Measurements from ENCODE around the gene GUCY2D.
A peak's percentile ranks its signal among the peaks of the same experiment; 100 is the strongest.
"Not testable (repeated sequence)": the region's sequence is repeated elsewhere in the genome, so short reads cannot be mapped to it uniquely, and the experiment has no call there.

Gene GUCY2D

DNA sequence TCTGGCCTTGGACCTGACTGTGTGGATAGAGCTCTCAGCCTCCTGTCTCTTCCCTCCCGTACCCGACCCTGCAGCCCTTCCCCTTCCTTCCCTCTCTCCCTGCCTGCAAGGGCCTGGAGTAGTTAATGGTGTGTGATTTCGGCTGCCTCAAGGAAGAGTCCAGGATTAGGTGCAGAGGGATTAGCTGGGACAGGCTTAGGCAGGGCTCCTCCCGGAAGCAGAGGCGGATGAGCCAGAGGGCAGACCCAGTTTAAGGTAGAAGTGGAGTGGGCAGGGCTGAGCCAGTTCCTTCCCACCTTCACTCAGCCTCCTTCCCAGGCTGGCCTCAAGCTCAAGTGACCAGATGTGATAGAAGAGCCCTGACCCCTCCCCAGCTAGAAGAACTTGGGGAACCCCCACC, 16.8 kb downstream of the GUCY2D start:
- DNase-seq: no peak

DNA sequence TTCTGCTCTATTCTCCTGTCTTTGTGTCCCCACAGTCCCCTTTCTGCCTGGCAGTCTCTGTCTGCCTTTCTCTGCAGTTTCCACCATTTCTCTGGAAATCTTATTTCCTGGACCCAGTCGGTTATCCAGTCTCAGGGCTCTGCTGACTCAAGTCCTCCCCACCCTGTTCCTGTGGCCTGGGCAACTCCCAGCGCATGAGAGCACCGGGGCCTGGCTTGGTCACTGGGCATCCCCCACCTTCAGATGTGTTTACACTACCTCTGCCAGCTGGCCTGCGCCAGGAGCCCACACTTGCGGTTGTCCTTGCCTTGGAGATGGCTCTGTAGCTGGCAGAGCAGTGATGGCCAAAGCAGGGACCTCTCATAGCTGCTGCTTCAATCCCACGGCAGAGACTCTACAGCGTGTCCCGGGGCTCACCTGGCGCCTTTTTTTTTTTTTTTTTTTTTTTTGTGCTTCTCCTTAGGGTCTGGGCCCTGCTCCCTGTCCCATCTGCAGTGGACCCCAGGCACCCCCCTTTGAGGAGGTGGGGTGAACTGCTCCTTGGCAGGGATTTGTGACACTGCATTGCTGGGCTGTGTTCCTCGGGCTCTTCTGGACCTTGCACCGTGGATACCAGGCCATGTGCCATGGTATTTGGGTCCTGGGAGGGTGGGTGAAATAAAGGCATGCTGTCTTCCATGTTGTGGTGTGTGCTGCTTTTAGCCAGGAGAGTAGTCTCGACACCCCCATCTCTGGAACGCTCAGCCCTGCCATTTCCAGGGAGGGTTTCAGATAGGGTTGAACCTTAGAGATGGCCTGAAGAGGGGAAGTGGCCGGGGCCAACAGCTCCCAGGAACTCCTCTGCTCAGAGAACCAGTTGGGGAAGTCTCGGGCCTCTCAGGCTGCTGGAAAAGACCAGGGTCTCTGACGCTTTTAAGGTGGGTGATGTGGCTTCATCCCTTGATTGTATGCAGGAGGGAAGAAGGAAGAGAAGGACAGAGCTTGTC, 17.5 kb downstream of the GUCY2D start:
- no peak for DNase-seq

GRCh38 chr17:8020776-8021564, 18.6 kb downstream of the GUCY2D start:
- DNase-seq: no peak

DNA sequence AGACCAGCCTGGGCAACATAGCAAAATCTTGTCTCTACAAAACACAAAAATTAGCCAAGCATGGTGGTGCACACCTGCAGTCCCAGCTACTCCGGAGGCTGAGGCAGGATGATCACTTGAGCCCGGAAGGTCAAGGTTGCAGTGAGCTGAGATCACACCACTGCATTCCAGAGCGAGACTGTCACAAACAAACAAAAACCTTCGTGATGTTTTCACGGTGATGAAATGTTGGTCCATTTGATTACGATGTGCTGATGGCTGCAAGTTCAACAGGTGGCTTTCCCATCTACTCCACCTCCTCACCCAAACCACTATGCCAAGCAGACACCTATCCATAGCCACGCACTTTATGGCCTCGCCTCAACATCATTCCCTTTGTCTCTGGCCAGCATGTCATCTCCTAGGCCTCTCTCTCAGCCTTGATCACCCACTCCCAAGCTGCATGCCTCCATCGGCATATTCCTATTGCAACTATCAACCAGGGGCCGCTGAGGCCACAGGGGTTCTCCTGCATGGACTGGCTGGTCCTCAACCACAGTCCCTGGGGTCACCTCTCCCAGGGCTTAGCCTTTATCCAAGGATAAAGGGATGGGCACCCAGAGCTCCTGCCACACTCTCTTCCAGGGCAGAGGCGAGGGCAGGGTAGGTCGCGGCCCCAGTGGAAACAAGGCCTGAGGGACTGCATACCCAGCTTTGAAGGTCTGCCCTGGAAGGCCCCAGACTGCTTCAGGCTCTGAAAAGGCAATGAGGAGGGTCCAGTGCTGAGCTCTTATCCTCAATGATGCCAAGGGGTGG, 19.3 kb downstream of the GUCY2D start:
- DNase-seq: no peak

DNA sequence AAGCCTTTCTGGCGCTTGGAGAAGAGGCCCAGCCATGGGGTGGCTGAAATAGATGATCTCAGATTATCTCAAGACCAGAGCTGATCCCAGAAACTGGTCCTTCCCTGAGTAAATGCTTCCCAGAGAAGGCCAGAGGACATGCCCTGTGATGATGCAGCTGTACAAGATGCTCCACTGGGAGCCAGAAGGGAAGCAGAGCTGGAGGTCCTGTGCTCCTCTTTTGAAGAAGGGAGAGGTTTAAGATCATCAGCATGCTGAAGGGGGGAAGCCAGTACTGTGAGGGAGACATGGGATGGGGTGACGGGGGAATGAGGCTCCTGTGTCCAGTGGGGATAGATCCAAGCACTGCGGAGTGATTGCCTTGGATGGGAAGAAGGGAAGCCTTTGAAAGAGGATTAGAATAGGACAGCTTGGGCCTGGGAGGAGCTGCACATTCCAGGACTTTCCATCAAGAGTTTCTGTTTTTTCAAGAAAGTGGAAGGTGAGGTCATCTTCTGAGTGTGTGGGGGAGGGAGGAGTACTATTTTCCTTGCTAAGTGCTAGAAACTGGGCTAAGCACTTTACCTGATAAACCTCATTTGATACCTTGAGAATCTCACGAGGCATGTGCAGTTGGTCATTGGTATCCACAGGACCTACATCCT, 20.1 kb downstream of the GUCY2D start:
- no peak for DNase-seq

GRCh38 chr17:8024161-8024560, 21.7 kb downstream of the GUCY2D start:
- DNase-seq: not testable (repeated sequence)

- DNase-seq: no peak
These were observed 22.9 kb downstream of the GUCY2D start for GRCh38 chr17:8025176-8025911.

GRCh38 chr17:8029121-8029520, 26.7 kb downstream of the GUCY2D start:
- DNase-seq: no peak

GRCh38 chr17:8031261-8031661, 28.8 kb downstream of the GUCY2D start:
- DNase-seq: no peak

DNA sequence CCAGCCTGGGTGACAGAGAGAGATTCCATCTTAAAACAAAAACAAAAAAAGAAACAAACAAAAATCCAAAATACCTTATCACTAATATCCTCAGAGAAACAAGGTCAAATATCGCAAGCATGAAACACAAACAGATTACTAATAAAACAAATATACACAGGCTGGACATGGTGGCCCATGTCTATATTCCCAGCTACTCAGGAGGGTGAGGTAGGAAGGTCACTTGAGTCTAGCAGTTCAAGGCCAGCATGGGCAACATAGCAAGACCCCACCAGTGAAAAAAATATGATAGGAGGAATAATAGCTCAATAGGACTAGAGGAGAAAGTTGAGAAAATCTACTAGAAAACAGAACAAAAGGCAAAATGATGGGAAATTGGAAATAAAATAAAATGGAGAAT, 29.5 kb downstream of the GUCY2D start:
- DNase-seq: no peak

GRCh38 chr17:8032442-8032841, 30.0 kb downstream of the GUCY2D start:
- no peak for DNase-seq

DNA sequence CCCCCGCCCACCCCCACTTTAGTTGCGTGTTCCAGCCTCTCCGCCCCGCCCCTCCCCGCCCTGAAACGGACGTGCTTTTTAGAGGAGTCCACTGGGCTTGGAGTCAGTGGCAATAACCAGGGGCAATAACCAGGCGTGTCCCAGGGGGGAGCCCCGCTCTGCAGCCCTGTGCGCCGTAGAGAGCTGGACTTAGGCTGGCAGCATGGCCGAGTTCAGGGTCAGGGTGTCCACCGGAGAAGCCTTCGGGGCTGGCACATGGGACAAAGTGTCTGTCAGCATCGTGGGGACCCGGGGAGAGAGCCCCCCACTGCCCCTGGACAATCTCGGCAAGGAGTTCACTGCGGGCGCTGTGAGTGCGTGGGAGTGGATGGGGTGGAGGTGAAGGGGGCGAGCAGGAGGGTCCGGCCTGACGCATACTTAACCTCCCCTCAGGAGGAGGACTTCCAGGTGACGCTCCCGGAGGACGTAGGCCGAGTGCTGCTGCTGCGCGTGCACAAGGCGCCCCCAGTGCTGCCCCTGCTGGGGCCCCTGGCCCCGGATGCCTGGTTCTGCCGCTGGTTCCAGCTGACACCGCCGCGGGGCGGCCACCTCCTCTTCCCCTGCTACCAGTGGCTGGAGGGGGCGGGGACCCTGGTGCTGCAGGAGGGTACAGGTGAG, 36.7 kb downstream of the GUCY2D start, which contains the start of gene ALOX15B:
Gene ALOX15B (plus strand): TSS at position 106 of the 657 bp plus-strand sequence. CDS start 97 bp downstream, at position 203.
- DNase-seq: no peak

DNA sequence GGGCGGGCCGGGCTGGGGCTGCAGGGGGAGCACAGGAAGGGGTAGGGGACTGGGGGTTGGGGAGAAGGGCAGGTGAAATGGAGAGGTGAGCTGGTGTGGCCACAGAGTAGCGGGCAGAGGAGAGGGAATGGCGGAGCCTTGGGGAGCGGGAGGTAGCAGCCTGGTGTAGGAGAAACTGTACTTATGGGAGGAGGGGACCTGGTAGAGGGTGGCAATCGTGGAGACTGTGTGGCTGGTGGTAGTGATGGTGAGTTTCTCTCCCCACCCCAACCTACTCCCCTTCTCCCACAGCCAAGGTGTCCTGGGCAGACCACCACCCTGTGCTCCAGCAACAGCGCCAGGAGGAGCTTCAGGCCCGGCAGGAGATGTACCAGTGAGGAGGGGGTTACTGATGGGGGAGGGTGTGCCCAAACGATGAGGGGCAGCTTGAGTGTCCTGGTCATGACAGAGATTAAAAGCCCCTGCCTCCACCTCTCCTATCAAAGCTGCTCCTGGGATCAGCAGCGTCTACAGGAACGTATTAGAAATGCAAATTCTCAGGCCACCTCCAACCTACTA, 37.3 kb downstream of the GUCY2D start:
- DNase-seq: no peak

- peak in 1 of 2 experiments; percentile 59 for DNase-seq
These were observed 39.0 kb downstream of the GUCY2D start for GRCh38 chr17:8041249-8041928.

DNA sequence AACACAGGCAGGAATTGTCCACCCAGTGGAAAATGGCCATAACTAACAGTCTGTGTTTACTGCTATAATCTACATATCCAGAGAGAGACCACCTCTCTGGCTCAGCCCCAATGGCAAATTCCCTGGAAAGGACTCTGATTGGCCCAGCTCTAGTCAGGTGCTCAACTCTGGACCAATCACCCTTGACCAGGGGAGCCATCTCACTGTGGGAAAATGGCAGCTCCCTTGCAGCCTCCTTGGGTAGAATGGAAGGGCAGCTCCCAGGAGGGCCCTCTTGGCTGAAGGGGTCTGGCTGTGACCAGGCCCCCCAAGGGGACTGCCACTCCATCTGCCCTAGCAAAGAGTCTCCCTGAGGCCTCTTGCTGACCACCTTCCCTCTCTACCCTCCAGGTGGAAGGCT, 39.6 kb downstream of the GUCY2D start:
- no peak for DNase-seq

- no peak for DNase-seq
These were observed 42.7 kb downstream of the GUCY2D start for GRCh38 chr17:8044819-8045810.

- no peak for DNase-seq
These were observed 44.0 kb downstream of the GUCY2D start for GRCh38 chr17:8046306-8046928.

All from SW 1271 (cell line).